ENCODE data around the gene TPPP3. TPM values are rescaled to one million over a fixed set of nuclear protein-coding genes. Genes with fewer than 3 reads are reported as not detected.
A peak's percentile ranks its signal among the peaks of the same experiment; 100 is the strongest.

The TPPP3 gene
- 100 to 1,000 TPM in 2 of 4 donors, 10 to 100 TPM in 2; 29.6 to 197 (median 89.7) TPM for total RNA-seq

DNA sequence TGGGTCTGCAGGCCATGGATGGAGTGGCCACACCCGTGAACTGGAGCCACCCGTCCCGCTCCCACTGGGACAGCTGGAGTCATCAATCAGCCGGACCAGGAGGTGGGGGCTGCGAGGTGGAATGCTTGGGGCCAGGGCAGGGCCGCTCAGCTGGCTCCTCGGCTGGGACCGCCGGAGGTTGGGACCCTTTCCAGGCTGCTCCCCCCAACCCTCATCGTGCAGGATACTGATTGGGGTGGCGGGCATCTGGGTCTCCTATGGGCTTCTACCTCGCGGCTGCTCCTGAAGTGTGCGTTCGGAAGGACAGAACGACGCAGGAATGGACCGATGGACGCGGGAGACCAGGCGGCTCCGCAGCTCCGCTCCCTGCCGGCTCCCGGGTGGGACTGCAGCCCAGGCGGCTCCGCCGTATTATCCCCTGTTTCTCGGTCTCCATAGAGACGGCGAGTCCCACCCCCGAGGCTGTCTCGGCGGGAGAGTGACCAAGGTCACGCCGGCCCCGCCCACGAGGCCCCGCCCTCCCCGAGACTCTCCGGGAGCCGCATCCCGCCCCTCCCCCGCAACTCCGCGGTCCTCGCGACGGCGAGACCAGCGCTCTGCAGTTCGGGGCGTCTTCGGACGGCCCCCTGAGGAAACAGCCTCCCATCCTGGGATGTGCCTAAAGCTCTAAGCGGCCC lies at the start of gene TPPP3:
TSS of gene TPPP3 (minus strand) at position 388 of the 677 bp plus-strand sequence. CDS start 2,387 bp downstream, outside the sequence.
- peak; percentile 75 to 97 for DNase-seq (ENCODE audit: low spot score in 2 of 2)
- 0 to 1% methylated on average over 28 to 35 of the region's 56 CpGs for WGBS, 2 donors
- TF ChIP-seq POLR2A (IDR thresholded peaks at IDR 0.05): no peak
- TF ChIP-seq, protein P1, sequence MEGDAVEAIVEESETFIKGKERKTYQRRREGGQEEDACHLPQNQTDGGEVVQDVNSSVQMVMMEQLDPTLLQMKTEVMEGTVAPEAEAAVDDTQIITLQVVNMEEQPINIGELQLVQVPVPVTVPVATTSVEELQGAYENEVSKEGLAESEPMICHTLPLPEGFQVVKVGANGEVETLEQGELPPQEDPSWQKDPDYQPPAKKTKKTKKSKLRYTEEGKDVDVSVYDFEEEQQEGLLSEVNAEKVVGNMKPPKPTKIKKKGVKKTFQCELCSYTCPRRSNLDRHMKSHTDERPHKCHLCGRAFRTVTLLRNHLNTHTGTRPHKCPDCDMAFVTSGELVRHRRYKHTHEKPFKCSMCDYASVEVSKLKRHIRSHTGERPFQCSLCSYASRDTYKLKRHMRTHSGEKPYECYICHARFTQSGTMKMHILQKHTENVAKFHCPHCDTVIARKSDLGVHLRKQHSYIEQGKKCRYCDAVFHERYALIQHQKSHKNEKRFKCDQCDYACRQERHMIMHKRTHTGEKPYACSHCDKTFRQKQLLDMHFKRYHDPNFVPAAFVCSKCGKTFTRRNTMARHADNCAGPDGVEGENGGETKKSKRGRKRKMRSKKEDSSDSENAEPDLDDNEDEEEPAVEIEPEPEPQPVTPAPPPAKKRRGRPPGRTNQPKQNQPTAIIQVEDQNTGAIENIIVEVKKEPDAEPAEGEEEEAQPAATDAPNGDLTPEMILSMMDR (IDR thresholded peaks at IDR 0.05): peak in 1 of 3 donors; percentile 54
- H3K4me3 ChIP-seq (ENCODE audit: low read depth, poor library complexity, severe bottlenecking): no peak within 1 kb of the TSS
- intact Hi-C loops (cut with DNase I; ENCODE audit: low total_unique reads): no loop called here

DNA sequence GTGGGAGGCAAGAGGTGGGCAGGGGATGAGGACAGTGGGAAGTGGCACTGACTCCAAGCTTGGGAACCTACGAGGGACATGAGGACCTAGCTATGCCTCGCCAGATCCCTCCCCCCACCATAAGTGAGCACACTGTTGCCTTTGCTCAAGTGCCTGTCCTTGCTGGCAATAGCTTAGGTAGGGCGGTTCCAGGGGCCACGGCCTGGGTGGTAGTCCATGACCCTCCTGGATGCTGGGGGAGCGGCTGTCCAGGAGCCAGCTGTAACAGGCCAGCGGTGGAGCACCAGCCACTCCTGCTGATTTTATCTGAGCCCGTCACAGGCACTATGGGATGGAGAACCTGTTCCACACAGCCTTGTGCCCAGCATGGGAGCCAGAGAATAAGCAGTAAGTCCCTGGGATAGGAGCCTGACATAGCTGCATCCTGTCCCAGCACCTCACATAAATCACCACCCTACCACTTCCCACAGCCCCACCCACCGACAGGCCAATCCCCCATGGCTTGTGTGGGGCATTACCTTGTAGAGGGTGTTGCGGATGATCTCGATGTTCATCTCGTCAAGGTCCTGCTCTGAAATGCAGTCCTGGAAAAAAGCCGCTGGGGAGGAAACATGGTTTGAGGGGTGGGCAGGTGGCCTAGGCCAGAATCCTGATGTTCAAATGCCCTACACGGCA lies 49.4 kb upstream of the TPPP3 start:
- 76 to 81% methylated on average over 10 to 13 of the region's 13 CpGs for WGBS, 2 donors
- DNase-seq (ENCODE audit: low spot score in 2 of 2): no peak
- no peak overlapping the region for H3K4me3 ChIP-seq (ENCODE audit: low read depth, poor library complexity, severe bottlenecking)
- intact Hi-C loops (cut with DNase I; ENCODE audit: low total_unique reads): no loop called here
- TF ChIP-seq, protein P1 (IDR thresholded peaks at IDR 0.05): no peak
- TF ChIP-seq POLR2A (IDR thresholded peaks at IDR 0.05): no peak

DNA sequence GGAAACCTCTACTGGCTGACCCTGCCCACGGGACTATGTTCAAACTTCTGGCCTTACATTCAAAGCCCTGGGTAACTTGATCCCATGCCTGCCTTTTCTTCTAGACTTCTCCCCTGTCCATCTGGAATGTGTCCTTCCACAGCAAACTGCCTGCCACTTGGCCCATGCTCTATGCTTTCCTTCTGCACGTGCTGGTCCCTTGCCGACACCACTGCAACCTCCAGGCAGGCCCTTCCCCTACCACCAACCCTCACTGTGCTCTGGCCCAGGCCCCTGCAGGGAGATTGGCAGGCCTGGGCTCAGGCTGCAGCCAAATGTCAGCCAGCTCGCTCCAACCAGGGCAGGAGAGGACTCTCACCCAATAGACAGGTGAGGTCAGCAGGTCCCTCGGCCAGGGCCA lies 48.6 kb upstream of the TPPP3 start:
- no peak for DNase-seq (ENCODE audit: low spot score in 2 of 2)
- TF ChIP-seq, protein P1 (IDR thresholded peaks at IDR 0.05): no peak
- TF ChIP-seq POLR2A (IDR thresholded peaks at IDR 0.05): no peak
- H3K4me3 ChIP-seq (ENCODE audit: low read depth, poor library complexity, severe bottlenecking): no peak overlapping the region
- 58 to 60% methylated on average over 4 to 5 of the region's 5 CpGs for WGBS, 2 donors
- intact Hi-C loops (cut with DNase I; ENCODE audit: low total_unique reads): no loop called here

DNA sequence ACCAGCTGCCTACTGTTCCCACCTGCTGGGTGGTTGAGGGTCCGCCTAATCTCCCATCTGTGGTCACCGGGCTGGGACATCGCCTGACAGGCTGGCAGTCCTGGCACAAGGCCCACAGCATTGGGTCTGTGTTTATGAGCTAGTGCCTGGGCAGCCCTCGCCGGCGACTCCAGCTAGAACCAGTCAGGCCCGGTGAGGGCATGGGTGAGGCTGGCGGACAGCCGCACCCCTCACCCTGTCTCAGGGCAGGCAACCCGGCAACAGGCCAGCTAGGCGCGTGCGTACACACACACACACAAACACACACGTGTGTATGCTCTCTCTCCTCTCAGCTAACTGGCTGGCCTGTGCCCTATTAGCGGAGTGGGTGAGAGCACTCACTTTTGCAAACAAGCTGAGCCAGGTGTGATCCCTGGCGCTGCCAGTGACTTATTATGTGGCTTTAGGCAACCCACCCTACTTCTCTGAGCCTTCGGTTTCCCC lies 48.0 kb upstream of the TPPP3 start:
- DNase-seq (ENCODE audit: low spot score in 2 of 2): peak; percentile 66 to 95
- TF ChIP-seq POLR2A (IDR thresholded peaks at IDR 0.05): no peak
- TF ChIP-seq, protein P1 (IDR thresholded peaks at IDR 0.05): no peak
- intact Hi-C loops (cut with DNase I; ENCODE audit: low total_unique reads): no loop called here
- 37 to 66% methylated on average over 9 to 12 of the region's 17 CpGs for WGBS, 2 donors
- no peak overlapping the region for H3K4me3 ChIP-seq (ENCODE audit: low read depth, poor library complexity, severe bottlenecking)

DNA sequence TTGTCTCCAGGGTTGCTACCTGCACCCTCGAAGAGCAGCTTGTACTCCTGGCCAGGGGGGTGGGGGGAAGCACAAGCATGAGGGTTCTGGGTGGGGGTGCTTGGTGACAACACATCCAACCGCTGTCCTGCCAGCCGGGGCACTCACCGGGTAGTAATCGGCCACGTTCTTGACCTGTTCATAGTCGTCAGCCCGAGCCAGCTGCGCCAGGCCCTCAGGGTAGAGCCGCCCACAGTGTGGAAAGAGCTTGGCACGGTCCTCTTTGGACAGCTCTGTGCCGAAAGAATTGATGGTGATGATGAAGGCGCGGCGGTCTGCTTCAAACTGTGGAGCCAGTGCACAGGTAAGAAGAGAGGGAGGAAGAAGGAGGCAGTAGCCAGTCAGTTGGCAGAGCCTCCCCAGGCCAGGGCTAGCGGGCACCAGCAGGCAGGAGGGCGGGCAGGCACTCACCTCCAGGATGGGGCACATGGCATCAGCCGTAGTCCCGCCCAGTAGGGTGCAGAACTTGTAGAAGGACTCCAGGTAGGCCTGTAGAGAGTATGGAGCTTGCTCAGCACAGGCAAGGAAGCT lies 45.6 kb upstream of the TPPP3 start:
- H3K4me3 ChIP-seq (ENCODE audit: low read depth, poor library complexity, severe bottlenecking): no peak overlapping the region
- TF ChIP-seq, protein P1 (IDR thresholded peaks at IDR 0.05): no peak
- no peak for TF ChIP-seq POLR2A (IDR thresholded peaks at IDR 0.05)
- 64 to 68% methylated on average over 18 to 19 of the region's 19 CpGs for WGBS, 2 donors
- peak in 1 of 2 donors; percentile 91 for DNase-seq (ENCODE audit: low spot score in 2 of 2)
- intact Hi-C loops (cut with DNase I; ENCODE audit: low total_unique reads): no loop called here

All from lower leg skin (tissue), 4 donors.